Astrocyte (in vitro differentiated cells and primary cell): ENCODE measurements around the gene RIMBP2. TPM values are rescaled to one million over a fixed set of nuclear protein-coding genes. Genes with fewer than 3 reads are reported as not detected.

Source experiments
- DNase-seq: peaks from one replicate; pipeline ENCODE4 v3.0.0-alpha.2; 2010; ENCODE audit warnings: low read depth
- FAIRE-seq: peaks from 2 replicates; lab custom pipeline; 2011; peaks lifted over from hg19 to GRCh38; lab: Jason Lieb, UNC
- H2AFZ ChIP-seq: 2 replicates; pipeline ENCODE4 v1.6.0; 2012; ENCODE audit warnings: low read depth, low read length, inconsistent platforms
- H3K27ac ChIP-seq: 2 replicates; pipeline ENCODE4 v1.5.1; 2011; ENCODE audit warnings: low read depth, low read length, inconsistent platforms
- H3K27me3 ChIP-seq: 2 replicates; pipeline ENCODE4 v1.6.0; 2011; ENCODE audit warnings: low read length, inconsistent platforms; ENCODE audit not compliant: insufficient read depth
- H3K36me3 ChIP-seq: 2 replicates; pipeline ENCODE4 v1.5.1; 2011; ENCODE audit warnings: low read length, inconsistent platforms; ENCODE audit not compliant: insufficient read depth
- H3K4me1 ChIP-seq: 2 replicates; pipeline ENCODE4 v1.5.1; 2011; ENCODE audit warnings: low read length, inconsistent platforms; ENCODE audit not compliant: insufficient read depth
- H3K4me2 ChIP-seq: 2 replicates; pipeline ENCODE4 v1.6.0; 2012; ENCODE audit warnings: low read length, inconsistent platforms
- H3K4me3 ChIP-seq: 2 replicates; pipeline ENCODE4 v1.5.1; 2011; ENCODE audit warnings: low read depth, mild to moderate bottlenecking, low read length, inconsistent platforms; ENCODE audit not compliant: insufficient read depth
- H3K79me2 ChIP-seq: 2 replicates; pipeline ENCODE4 v1.6.0; 2012; ENCODE audit warnings: mild to moderate bottlenecking, low read length, inconsistent platforms; ENCODE audit not compliant: insufficient read depth
- H3K9ac ChIP-seq: 2 replicates; pipeline ENCODE4 v1.6.0; 2012; ENCODE audit warnings: mild to moderate bottlenecking, low read length, inconsistent platforms
- H3K9me3 ChIP-seq: 2 replicates; pipeline ENCODE4 v1.5.1; 2012; ENCODE audit warnings: low read depth, mild to moderate bottlenecking, low read length, inconsistent platforms; ENCODE audit not compliant: insufficient read depth
- H4K20me1 ChIP-seq: 2 replicates; pipeline ENCODE4 v1.6.0; 2012; ENCODE audit warnings: low read length, inconsistent platforms; ENCODE audit not compliant: insufficient read depth
- H3K27ac Mint-ChIP-seq: one replicate; pipeline ENCODE4 v1.8.0; 2021; ENCODE audit warnings: mild to moderate bottlenecking, mixed read lengths; ENCODE audit not compliant: unreplicated experiment
- H3K27me3 Mint-ChIP-seq: one replicate; pipeline ENCODE4 v1.8.0; 2021; ENCODE audit warnings: low read depth, mixed read lengths; ENCODE audit not compliant: unreplicated experiment
- H3K36me3 Mint-ChIP-seq: one replicate; pipeline ENCODE4 v1.8.0; 2021; ENCODE audit warnings: low read depth, mixed read lengths; ENCODE audit not compliant: unreplicated experiment
- H3K4me1 Mint-ChIP-seq: one replicate; pipeline ENCODE4 v1.8.0; 2021; ENCODE audit warnings: low read depth, mixed read lengths; ENCODE audit not compliant: unreplicated experiment
- H3K4me3 Mint-ChIP-seq: one replicate; pipeline ENCODE4 v1.8.0; 2021; ENCODE audit warnings: mild to moderate bottlenecking, moderate library complexity, mixed read lengths; ENCODE audit not compliant: unreplicated experiment
- H3K9me3 Mint-ChIP-seq: one replicate; pipeline ENCODE4 v1.8.0; 2021; ENCODE audit warnings: mild to moderate bottlenecking, mixed read lengths; ENCODE audit not compliant: unreplicated experiment
- CTCF ChIP-seq: IDR thresholded peaks from 2 replicates; pipeline ENCODE4 v1.5.1; 2011; ENCODE audit warnings: low read depth, mild to moderate bottlenecking, inconsistent platforms, low read length, moderate library complexity; ENCODE audit not compliant: insufficient read depth
- EZH2 ChIP-seq: IDR thresholded peaks from 2 replicates; pipeline ENCODE4 v1.6.1; 2012; ENCODE audit warnings: mild to moderate bottlenecking, low read length, inconsistent platforms; ENCODE audit not compliant: insufficient read depth
- total RNA-seq: library from RNA; stranded (reverse); gene quantifications from 2 replicates; pipeline ENCODE4 v1.2.1, GENCODE V29; 2021

Gene RIMBP2
- total RNA-seq, 1 donor from 2014 or later = 2.2 TPM

DNA sequence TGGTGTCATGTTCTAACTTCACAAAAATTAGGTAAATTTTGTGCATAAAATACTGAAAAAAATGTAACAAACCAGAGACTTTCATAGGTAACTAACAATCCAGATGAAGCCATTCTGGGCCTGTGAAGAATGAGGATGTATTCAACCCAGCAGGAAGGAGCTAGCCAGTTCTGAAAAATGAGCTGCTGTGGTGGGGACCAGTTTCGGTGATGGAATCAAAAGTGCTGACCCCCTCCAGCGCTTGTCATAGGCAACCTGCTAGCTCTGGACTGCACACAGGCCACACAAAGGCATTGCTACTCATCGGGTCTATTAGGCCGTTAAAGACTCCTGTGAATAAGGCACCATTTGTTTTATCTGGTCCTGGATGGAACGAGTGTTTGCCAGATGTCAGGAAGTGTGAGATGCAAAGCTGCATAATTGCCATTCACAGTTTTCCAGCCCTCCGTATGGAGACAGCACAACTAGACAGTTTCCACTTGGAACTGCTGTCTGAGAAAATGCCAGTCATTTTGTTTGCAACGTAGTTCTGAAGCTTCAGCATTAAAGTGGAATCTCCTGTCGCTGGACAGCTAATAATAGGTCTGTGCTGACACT is 3.3 kb upstream of the RIMBP2 start:
- Mint-ChIP-seq H3K27ac (no peak overlapping the region), H3K27me3 (peaks cover 10% of the 10 kb centered on the region), H3K36me3 (no peaks in the 10 kb centered on the region), H3K9me3 (peaks cover 16% of the 10 kb centered on the region), H3K4me1 (no peaks in the 10 kb centered on the region), H3K4me3 (no peak overlapping the region)
- TF ChIP-seq CTCF = no peak
- no peak for TF ChIP-seq EZH2
- peaks cover 2% of the 10 kb centered on the region for H3K27me3 ChIP-seq
- FAIRE-seq (no peak), DNase-seq (no peak)
- H4K20me1 ChIP-seq = no peaks in the 10 kb centered on the region
- no peaks in the 10 kb centered on the region for H3K36me3 ChIP-seq
- no peak overlapping the region for H3K9ac ChIP-seq
- H3K27ac ChIP-seq = no peak overlapping the region
- H3K4me3 ChIP-seq = no peak overlapping the region
- H3K9me3 ChIP-seq = no peaks in the 10 kb centered on the region
- H3K79me2 ChIP-seq = no peaks in the 10 kb centered on the region
- H3K4me1 ChIP-seq = no peaks in the 10 kb centered on the region
- no peak overlapping the region for H2AFZ ChIP-seq
- no peak overlapping the region for H3K4me2 ChIP-seq

- FAIRE-seq = no peak
Measured at GRCh38 chr12:130717752-130718151, 1.7 kb upstream of the RIMBP2 start.

More at GRCh38 chr12:130717752-130718151, 1.7 kb upstream of the RIMBP2 start:
- Mint-ChIP-seq H3K9me3 (peaks cover 9% of the 10 kb centered on the region), H3K4me3 (no peak overlapping the region), H3K27me3 (peaks cover 18% of the 10 kb centered on the region), H3K36me3 (no peaks in the 10 kb centered on the region), H3K27ac (no peak overlapping the region), H3K4me1 (no peaks in the 10 kb centered on the region)
- H2AFZ ChIP-seq = no peak overlapping the region
- no peaks in the 10 kb centered on the region for H3K79me2 ChIP-seq
- H4K20me1 ChIP-seq = no peaks in the 10 kb centered on the region
- H3K4me1 ChIP-seq = no peaks in the 10 kb centered on the region
- no peak overlapping the region for H3K27ac ChIP-seq
- peaks cover 2% of the 10 kb centered on the region for H3K27me3 ChIP-seq
- H3K9ac ChIP-seq = no peak overlapping the region
- H3K9me3 ChIP-seq = no peaks in the 10 kb centered on the region
- H3K4me2 ChIP-seq = no peak overlapping the region
- H3K36me3 ChIP-seq = no peaks in the 10 kb centered on the region
- TF ChIP-seq EZH2 = no peak
- no peak for TF ChIP-seq CTCF
- DNase-seq = no peak
- no peak overlapping the region for H3K4me3 ChIP-seq
